ENCODE measurements around the gene PIM3.

The PIM3 gene

DNA sequence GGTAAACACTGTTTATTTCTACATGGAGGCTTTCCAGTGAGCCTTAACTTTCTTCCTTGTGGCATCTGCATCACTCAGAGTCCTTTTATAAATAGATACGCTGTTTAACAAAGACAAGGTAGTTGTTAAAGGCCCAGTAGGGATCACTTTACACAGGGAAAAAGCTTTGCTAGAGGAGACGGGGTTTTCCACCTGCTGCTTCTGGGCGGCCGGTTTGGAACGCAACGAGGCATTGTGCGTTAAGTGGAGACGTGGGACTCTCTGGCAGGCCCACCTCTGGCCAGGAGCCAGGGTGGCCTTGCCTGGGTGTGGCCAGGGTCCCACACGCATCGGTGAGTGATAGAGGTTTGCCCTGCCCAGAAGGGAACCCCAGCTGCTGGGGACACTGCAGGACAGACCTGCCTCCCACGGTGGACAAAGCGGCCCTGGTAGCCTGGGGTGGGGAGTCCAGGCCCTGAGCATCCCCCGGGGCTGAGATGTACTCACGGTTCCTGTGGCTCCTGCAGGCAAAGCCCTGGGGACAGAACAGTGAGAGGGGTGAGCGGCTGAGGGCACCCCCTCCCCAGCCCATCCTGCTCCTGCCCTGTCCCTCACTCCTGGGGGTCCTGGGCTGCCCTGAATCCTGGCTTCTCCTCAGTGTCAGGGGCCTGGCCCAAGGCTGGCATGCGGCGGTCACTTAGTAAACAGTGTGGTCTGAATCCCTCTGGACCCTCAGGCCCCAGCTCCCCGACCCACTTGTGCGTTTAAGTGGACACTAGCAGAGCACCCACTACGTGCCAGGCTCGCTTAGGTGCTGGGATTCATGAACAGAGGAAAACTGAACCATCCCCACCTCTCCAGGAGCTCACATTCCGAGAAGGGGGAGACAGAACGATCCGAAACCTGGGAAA lies 47.8 kb downstream of the PIM3 start:
- DNase-seq = no peak

- no peak for DNase-seq
These were observed 48.7 kb downstream of the PIM3 start for GRCh38 chr22:50009251-50009650.

DNA sequence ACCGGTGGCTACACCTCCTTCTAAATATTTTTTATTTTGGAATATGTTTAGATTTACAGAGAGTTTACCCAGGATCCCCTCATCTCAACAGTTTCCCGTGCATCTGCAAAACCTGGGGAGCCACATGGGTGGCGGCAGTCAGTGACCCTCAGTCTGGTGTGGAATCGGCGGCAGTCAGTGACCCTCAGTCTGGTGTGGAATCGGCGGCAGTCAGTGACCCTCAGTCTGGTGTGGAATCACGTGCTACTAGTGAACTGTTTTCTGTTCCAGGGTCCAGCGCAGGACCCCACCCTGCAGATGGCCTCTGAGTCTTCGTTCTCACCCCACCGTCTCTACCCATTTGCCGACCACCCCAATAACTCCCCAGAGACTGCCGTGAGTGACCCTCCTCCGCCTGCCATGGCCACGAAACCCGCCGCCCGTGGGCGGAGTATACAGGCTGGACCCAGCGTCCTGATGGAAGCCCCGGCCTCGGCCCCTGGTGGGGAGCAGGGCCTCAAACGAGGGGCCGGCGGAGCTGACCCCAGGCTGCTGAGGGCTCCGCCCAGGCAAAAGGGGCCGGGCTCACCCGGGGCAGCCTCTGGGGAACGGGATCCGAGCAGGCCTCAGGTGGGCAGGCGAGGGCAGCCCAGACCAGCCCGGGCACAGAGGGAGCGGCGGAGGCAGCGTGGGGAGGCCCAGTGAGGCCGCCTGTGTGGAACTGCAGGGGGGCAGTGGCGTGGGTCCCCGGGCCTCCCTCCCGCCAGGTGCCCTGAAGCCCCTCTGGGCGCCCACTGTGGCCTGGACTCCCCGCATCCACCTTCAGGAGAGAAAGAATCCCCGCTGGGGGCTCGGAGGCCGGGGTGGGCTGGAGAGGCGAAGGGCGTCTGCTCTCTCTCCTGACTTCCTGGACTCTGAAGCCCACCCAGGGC lies 49.4 kb downstream of the PIM3 start:
- no peak for DNase-seq

GRCh38 chr22:50010676-50011446 lies 50.3 kb downstream of the PIM3 start:
- DNase-seq = no peak

DNA sequence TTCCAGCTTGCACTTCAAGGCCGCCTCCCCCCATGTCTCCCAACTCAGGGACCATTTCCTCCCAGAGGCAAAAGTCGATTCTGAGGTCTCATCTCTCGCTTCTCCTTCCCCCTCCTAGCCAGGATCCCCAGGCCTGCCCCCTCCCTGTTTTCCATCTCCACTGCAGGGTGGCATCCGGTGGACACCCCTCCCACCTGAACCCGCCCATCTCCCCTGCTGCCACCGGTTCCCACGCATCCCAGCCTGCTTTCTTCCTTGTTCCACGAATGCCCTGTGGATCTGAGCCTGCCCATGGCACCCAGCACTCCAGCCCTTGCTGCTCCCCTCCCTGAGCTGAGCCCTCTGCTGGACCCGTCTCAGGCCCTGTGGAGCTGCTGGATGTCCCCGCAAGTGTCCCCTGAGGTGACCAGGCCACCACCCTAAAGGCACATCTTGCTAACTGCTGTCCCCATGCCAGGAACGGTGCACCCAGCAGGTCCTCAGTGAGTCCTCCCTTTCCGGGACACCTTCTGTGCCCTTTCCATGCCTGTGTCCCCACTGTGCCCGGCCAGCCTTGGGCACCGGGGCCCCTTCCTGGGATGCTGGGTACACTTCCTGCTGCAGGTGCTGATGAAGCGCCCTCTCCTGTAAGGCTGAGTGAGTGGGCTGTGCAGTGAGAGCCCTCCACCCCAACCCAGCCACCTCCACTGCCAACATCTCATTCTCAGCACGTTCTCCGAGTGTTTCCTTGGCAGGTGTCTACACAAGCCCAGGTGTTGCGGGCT lies 51.1 kb downstream of the PIM3 start:
- DNase-seq = no peak

DNA sequence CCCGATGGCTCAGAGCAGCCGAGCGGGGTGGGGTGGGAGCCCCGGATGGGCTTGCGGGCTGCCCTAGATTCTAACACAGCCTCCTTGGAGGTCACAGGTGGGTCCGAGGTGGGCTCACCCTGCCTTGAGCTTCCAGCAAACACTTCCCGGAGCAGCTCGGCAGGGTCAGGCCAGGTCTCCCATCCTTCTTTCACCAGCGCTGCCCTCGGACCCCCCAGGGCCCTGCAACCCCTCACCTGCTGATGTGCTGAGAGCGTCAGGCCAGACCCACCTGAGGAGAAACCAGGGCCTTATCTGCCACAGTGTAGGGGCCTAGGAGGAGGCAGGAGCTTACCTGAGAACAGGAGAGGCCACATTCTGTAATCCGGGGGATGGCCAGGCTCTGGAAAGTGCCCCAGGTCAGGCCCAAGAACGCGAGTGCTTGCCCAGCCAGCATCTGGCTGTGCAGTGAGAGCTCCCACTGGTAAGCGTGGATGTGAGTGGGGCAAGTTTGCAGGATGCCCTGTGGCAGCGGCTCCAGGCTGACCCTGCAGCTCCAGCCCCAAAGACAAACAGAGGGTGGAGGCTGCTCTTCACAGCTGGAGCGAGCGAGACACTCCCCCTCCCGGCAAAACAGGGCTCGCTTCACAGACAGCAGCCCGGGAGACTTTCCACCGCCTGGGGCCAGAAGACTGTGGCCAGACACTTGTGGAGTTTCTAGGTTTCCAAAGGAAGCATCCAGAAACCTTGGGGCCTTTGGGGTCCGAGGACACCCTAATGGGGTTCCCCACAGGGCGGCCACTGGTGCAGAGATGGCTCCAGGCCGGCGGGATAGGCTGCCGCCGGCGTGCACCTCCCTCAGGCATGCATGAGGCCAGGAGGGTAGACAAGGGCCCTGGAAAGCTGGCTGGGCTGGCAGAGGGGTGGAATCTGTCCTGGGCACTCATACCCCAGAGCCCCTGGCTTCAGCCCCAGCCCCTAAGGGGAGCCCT lies 51.9 kb downstream of the PIM3 start, which contains the start of gene IL17REL:
Gene IL17REL (minus strand): TSS at position 555 of the 971 bp plus-strand sequence. CDS start 119 bp downstream, at position 436.
- DNase-seq = no peak

Measured in GDM1 (cell line).